ENCODE results near the gene CR1L.

DNA sequence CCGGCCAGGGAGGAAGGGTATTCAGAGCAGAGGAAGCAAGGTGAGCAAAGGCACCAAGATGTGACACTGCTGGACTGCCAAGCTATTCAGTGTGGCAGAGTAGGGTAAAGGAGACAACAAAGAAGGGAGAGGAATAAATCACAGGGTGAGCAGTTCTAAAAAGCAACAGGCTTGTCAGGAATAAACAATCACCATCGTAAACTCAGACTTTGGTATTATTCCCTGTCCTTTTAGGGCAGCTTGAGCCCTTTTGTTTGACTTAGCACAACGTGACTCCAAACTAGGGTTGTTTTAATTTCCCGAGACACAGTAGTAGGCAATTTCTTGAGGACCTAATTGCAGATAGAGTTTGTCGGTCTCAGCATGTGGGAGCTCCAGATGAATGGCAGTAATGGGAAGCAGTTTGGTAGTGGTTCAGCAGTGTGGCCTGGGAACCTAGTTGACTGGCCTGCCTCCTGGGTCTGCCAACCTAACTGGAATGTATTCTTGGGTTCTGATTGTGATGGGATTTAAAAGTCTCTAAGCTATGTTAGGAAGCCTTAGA is 4.3 kb downstream of the CR1L start:
- TF ChIP-seq POLR2A (IDR thresholded peaks at IDR 0.05; ENCODE audit: low read depth, low read length) (no peak), POLR2AphosphoS5 (IDR thresholded peaks at IDR 0.05; ENCODE audit: low read depth, low read length) (no peak), TAF1 (IDR thresholded peaks at IDR 0.05; ENCODE audit: low read depth, low read length) (no peak), PAX5 (IDR thresholded peaks at IDR 0.05; ENCODE audit: insufficient read depth, low read length, severe bottlenecking) (no peak)

Data from GM12891 (cell line).